GM21390 (cell line): ENCODE data around the gene MTMR1.

Source experiments
- ATAC-seq: cut with Tn5 transposase; IDR thresholded peaks from one replicate; pipeline ENCODE4 v1.9.1; 2021; ENCODE audit not compliant: unreplicated experiment

The MTMR1 gene

GRCh38 chrX:150696866-150697265 is 3.7 kb downstream of the MTMR1 start:
- ATAC-seq, result no peak

- ATAC-seq, result no peak
Observed at GRCh38 chrX:150697641-150698040, 4.4 kb downstream of the MTMR1 start.

- no peak for ATAC-seq
Observed at GRCh38 chrX:150698981-150699380, 5.8 kb downstream of the MTMR1 start.

- ATAC-seq, result no peak
Observed at GRCh38 chrX:150700107-150700506, 6.9 kb downstream of the MTMR1 start.

- no peak for ATAC-seq
Observed at GRCh38 chrX:150701377-150701776, 8.2 kb downstream of the MTMR1 start.

GRCh38 chrX:150702966-150703694 is 9.9 kb downstream of the MTMR1 start:
- no peak for ATAC-seq

- ATAC-seq, result no peak
Observed at GRCh38 chrX:150703695-150703974, 10.4 kb downstream of the MTMR1 start.

GRCh38 chrX:150704030-150704613 is 10.9 kb downstream of the MTMR1 start:
- no peak for ATAC-seq

GRCh38 chrX:150712619-150713018 is 19.4 kb downstream of the MTMR1 start:
- ATAC-seq, result no peak

GRCh38 chrX:150715184-150715583 is 22.0 kb downstream of the MTMR1 start:
- no peak for ATAC-seq

GRCh38 chrX:150719621-150720020 is 26.4 kb downstream of the MTMR1 start:
- no peak for ATAC-seq

GRCh38 chrX:150729956-150730355 is 36.8 kb downstream of the MTMR1 start:
- no peak for ATAC-seq

- ATAC-seq, result no peak
Observed at GRCh38 chrX:150730719-150731118, 37.5 kb downstream of the MTMR1 start.

GRCh38 chrX:150731795-150732194 is 38.6 kb downstream of the MTMR1 start:
- no peak for ATAC-seq

GRCh38 chrX:150736475-150736874 is 43.3 kb downstream of the MTMR1 start:
- no peak for ATAC-seq

- ATAC-seq, result no peak
Observed at GRCh38 chrX:150752124-150752523, 58.9 kb downstream of the MTMR1 start.

- no peak for ATAC-seq
Observed at GRCh38 chrX:150753357-150753756, 60.2 kb downstream of the MTMR1 start.

GRCh38 chrX:150753968-150754367 is 60.8 kb downstream of the MTMR1 start:
- no peak for ATAC-seq

- ATAC-seq, result no peak
Observed at GRCh38 chrX:150757371-150757770, 64.2 kb downstream of the MTMR1 start.

GRCh38 chrX:150759568-150760416 is 66.6 kb downstream of the MTMR1 start:
- no peak for ATAC-seq

- no peak for ATAC-seq
Observed at GRCh38 chrX:150761176-150761818, 68.1 kb downstream of the MTMR1 start.

- no peak for ATAC-seq
Observed at GRCh38 chrX:150761819-150762216, 68.6 kb downstream of the MTMR1 start.
